GM12864 (cell line): ENCODE data around the gene GGT7.

Source experiments
- DNase-seq: peaks from one replicate; pipeline ENCODE4 v3.0.0-alpha.2; 2011; ENCODE audit warnings: low read depth
- H3K4me3 ChIP-seq: 2 replicates; pipeline ENCODE4 v1.5.1; 2011; ENCODE audit warnings: mild to moderate bottlenecking, low read depth, low read length, control low read depth
- TF ChIP-seq, protein P1 (sequence below): IDR thresholded peaks from 2 replicates; pipeline ENCODE4 v1.5.1; 2011; ENCODE audit warnings: low read depth, mild to moderate bottlenecking, moderate library complexity, low read length, control low read depth, inconsistent platforms; ENCODE audit errors: missing control alignments

GGT7 gene

GRCh38 chr20:34806255-34806654, 66.4 kb downstream of the GGT7 start:
- no peak overlapping the region for H3K4me3 ChIP-seq
- TF ChIP-seq, protein P1, sequence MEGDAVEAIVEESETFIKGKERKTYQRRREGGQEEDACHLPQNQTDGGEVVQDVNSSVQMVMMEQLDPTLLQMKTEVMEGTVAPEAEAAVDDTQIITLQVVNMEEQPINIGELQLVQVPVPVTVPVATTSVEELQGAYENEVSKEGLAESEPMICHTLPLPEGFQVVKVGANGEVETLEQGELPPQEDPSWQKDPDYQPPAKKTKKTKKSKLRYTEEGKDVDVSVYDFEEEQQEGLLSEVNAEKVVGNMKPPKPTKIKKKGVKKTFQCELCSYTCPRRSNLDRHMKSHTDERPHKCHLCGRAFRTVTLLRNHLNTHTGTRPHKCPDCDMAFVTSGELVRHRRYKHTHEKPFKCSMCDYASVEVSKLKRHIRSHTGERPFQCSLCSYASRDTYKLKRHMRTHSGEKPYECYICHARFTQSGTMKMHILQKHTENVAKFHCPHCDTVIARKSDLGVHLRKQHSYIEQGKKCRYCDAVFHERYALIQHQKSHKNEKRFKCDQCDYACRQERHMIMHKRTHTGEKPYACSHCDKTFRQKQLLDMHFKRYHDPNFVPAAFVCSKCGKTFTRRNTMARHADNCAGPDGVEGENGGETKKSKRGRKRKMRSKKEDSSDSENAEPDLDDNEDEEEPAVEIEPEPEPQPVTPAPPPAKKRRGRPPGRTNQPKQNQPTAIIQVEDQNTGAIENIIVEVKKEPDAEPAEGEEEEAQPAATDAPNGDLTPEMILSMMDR, result no peak
- no peak for DNase-seq

DNA sequence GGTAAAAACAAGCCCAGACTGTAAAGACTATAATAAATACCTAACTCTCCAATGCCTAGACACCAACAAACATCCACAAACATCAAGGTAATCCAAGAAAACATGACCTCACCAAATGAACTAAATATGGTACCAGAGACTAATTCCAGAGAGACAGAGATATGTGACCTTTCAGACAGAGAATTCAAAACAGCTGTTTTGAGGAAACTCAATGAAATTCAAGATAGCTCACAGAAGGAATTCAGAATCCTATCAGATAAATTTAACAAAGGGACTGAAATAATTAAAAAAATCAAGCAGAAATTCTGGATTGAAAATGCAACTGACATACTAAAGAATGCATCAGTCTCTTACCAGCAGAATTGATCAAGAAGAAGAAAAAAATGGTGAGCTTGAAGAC, 73.8 kb downstream of the GGT7 start:
- TF ChIP-seq, protein P1, result no peak
- H3K4me3 ChIP-seq, result no peak overlapping the region
- no peak for DNase-seq

DNA sequence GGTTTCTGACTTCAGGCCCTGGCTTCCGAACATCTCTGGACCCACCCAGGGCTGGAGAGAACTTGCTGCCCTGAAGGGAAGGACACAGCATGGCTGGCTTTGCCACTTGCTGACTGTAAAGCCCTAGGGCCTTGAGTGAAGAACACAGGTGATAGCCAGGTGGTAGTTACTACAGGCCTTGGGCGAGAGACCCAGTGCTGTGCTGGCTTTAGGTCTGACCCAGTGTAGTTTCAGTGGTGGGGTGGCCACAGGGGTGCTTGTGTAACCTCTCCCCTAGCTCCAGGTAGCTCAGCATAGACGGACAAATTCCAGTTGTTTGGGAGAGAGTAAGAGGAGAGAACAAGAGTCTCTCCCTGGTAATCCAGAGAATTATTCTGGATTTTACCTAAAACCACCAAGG, 74.3 kb downstream of the GGT7 start:
- no peak for DNase-seq
- TF ChIP-seq, protein P1, result no peak
- no peak overlapping the region for H3K4me3 ChIP-seq

DNA sequence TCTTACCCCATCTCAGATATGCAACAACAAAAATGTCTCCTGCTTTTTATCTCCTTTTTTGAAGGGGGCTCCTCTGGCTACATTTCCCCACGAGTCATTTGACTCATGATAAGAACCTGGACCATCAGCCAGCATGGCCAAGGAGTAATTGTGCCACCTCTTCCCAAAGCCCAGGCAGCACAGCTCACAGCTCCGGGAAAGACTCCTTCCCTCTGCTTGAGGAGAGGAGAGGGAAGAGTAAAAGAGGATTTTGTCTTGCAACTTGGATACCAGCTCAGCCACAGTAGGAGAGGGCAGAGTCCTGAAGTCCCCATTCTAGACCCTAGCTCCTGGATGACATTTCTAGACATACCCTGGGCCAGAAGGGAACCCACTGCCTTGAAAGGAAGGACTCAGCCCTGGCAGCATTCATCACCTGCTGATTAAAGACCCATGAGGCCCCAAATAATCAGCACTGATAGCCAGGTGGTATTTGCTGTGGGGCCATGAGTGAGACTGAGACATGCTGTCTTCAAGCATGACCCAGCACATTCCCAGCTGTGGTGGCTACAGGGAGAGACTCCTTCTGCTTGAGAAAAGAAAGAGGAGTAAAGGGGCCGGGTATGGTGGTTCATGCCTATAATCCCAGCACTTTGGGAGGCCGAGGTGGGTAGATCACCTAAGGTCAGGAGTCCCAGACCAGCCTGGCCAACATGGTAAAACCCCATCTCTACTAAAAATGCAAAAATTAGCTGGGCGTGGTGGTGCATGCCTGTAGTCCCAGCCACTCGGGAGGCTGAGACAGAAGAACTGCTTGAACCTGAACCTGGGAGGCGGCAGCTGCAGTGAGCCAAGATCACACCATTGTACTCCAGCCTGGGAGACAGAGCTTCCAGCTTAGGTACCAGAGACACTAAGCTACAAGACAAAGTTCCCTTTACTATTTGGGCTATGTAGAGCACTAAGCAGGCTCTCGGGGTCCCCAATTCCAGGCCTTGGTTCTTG, 75.4 kb downstream of the GGT7 start:
- TF ChIP-seq, protein P1, result no peak
- no peak overlapping the region for H3K4me3 ChIP-seq
- DNase-seq, result no peak
